Glutamatergic neuron (in vitro differentiated cells): ENCODE measurements around the gene HIVEP2. TPM values are rescaled to one million over a fixed set of nuclear protein-coding genes. Genes with fewer than 3 reads are reported as not detected.

Source experiments
- DNase-seq: peaks from one replicate; pipeline ENCODE4 v3.0.0; 2022
- H3K27ac Mint-ChIP-seq: one replicate; pipeline ENCODE4 v1.8.0; 2020; ENCODE audit warnings: mild to moderate bottlenecking, mixed read lengths, inconsistent platforms; ENCODE audit not compliant: unreplicated experiment
- H3K27me3 Mint-ChIP-seq: one replicate; pipeline ENCODE4 v1.8.0; 2020; ENCODE audit warnings: mild to moderate bottlenecking, moderate library complexity, mixed read lengths, inconsistent platforms; ENCODE audit not compliant: unreplicated experiment
- H3K36me3 Mint-ChIP-seq: one replicate; pipeline ENCODE4 v1.8.0; 2020; ENCODE audit warnings: mild to moderate bottlenecking, mixed read lengths, inconsistent platforms; ENCODE audit not compliant: unreplicated experiment
- H3K4me1 Mint-ChIP-seq: one replicate; pipeline ENCODE4 v1.8.0; 2020; ENCODE audit warnings: mild to moderate bottlenecking, low read depth, mixed read lengths, inconsistent platforms; ENCODE audit not compliant: unreplicated experiment
- H3K4me3 Mint-ChIP-seq: one replicate; pipeline ENCODE4 v1.8.0; 2020; ENCODE audit warnings: mild to moderate bottlenecking, mixed read lengths, inconsistent platforms; ENCODE audit not compliant: unreplicated experiment
- H3K9me3 Mint-ChIP-seq: one replicate; pipeline ENCODE4 v1.8.0; 2020; ENCODE audit warnings: mild to moderate bottlenecking, moderate library complexity, mixed read lengths, inconsistent platforms; ENCODE audit not compliant: unreplicated experiment
- total RNA-seq: library from RNA; stranded (reverse); fragmentation: NEBNext Ultra II Directional; extraction: Animal tissue kit (Norgen Biotek cat#: 25700); gene quantifications from one replicate; pipeline ENCODE4 v1.2.1, GENCODE V29; 2021; ENCODE audit not compliant: unreplicated experiment
- TF ChIP-seq, protein P1 (sequence below): fragments of 200-600 bp; sonication (generic); IDR thresholded peaks from one replicate; pipeline ENCODE4 v1.5.0; 2021; ENCODE audit not compliant: partially characterized antibody, unreplicated experiment

The HIVEP2 gene
- total RNA-seq, 1 donor from 2014 or later, result 2.6 TPM

DNA sequence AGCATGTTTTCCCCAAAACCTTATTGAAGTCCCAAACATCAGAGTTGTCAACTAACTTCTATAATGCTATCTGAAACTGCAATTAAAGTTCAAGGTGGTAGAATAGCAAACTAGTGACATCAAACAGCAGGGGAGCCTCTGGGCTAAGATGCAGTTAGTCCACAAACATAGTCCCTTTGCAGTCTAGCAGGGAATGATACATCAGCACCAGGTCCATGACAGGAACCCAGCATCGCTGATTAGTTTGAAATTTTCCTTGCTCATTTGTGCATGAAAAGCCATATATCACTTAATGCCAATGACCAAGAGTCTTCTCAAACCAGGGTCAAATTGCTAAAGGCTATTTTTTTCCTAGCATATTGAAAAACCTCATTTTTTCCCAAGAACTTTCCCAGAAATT, 145.3 kb downstream of the HIVEP2 start:
- no peaks in the 10 kb centered on the region for H3K27me3 Mint-ChIP-seq
- H3K27ac Mint-ChIP-seq, result no peak overlapping the region
- DNase-seq, result no peak
- TF ChIP-seq, protein P1, sequence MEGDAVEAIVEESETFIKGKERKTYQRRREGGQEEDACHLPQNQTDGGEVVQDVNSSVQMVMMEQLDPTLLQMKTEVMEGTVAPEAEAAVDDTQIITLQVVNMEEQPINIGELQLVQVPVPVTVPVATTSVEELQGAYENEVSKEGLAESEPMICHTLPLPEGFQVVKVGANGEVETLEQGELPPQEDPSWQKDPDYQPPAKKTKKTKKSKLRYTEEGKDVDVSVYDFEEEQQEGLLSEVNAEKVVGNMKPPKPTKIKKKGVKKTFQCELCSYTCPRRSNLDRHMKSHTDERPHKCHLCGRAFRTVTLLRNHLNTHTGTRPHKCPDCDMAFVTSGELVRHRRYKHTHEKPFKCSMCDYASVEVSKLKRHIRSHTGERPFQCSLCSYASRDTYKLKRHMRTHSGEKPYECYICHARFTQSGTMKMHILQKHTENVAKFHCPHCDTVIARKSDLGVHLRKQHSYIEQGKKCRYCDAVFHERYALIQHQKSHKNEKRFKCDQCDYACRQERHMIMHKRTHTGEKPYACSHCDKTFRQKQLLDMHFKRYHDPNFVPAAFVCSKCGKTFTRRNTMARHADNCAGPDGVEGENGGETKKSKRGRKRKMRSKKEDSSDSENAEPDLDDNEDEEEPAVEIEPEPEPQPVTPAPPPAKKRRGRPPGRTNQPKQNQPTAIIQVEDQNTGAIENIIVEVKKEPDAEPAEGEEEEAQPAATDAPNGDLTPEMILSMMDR, result no peak
- H3K4me1 Mint-ChIP-seq, result no peaks in the 10 kb centered on the region
- H3K9me3 Mint-ChIP-seq, result no peaks in the 10 kb centered on the region
- H3K36me3 Mint-ChIP-seq, result no peaks in the 10 kb centered on the region
- H3K4me3 Mint-ChIP-seq, result no peak overlapping the region

DNA sequence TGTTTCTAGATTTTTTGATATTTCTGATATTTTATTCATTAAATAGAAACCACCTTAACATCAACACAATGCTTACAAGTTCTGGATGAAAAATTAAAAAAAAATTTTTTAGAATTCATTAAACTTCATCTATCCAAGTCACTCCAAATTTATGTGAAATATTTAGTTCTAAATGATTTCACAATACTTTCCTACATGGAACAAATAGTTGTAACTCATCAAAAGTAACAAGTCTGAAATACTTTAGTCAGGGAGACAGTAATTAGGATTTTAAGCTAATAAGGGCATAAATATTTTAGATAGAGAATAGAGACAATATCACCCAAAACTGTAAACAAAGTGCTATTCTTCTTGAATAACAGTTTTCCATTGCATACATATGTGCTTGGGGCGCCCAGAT, 147.8 kb downstream of the HIVEP2 start:
- no peaks in the 10 kb centered on the region for H3K36me3 Mint-ChIP-seq
- no peak overlapping the region for H3K4me3 Mint-ChIP-seq
- DNase-seq, result no peak
- no peaks in the 10 kb centered on the region for H3K27me3 Mint-ChIP-seq
- no peaks in the 10 kb centered on the region for H3K9me3 Mint-ChIP-seq
- no peak overlapping the region for H3K27ac Mint-ChIP-seq
- TF ChIP-seq, protein P1, result no peak
- no peaks in the 10 kb centered on the region for H3K4me1 Mint-ChIP-seq

DNA sequence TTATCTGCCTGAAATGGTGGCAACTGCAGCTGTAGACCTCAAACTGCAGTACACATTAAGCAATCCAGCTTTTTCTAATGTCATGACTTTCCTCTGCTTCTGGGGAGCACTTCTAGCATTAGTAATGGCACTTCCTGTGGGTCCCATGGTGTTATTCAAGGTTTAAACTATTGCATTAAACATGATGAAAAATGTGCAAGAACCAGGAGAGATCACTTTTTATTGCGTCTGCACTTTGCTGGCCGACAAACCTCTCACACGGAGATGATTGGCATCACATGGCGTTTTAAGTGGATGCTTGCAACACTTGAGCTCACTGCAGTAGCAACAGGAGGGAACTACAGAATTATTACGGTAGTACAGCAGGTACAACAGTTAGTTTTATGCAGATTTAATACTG, 148.4 kb downstream of the HIVEP2 start:
- Mint-ChIP-seq H3K27me3 (no peaks in the 10 kb centered on the region), H3K4me3 (no peak overlapping the region)
- no peak for DNase-seq

DNA sequence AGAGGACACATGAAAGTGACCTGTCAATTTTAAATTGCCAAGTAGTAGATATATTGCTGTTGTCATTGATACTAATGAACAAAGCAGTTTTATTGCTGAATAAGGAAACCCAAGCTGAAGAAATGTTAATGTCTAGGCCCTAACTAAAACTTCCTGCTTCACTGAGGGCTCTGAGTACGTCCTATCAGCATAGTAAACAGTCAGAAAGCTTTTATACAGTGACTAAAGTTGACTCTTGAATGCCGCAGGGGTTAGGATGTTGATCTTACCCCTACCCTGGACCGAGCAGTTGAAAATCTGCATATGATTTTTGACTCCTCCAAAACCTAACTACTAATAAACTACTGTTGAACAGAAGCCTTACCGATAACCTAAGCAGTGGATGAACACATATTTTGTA, 149.0 kb downstream of the HIVEP2 start:
- no peaks in the 10 kb centered on the region for H3K9me3 Mint-ChIP-seq
- no peak overlapping the region for H3K4me3 Mint-ChIP-seq
- no peaks in the 10 kb centered on the region for H3K27me3 Mint-ChIP-seq
- H3K36me3 Mint-ChIP-seq, result no peaks in the 10 kb centered on the region
- no peaks in the 10 kb centered on the region for H3K4me1 Mint-ChIP-seq
- no peak overlapping the region for H3K27ac Mint-ChIP-seq
- DNase-seq, result no peak
- TF ChIP-seq, protein P1, result no peak

More for the DNA sequence above, 148.4 kb downstream of the HIVEP2 start:
- Mint-ChIP-seq H3K36me3 (no peaks in the 10 kb centered on the region), H3K27ac (no peak overlapping the region), H3K9me3 (no peaks in the 10 kb centered on the region), H3K4me1 (no peaks in the 10 kb centered on the region)
- TF ChIP-seq, protein P1, result no peak

DNA sequence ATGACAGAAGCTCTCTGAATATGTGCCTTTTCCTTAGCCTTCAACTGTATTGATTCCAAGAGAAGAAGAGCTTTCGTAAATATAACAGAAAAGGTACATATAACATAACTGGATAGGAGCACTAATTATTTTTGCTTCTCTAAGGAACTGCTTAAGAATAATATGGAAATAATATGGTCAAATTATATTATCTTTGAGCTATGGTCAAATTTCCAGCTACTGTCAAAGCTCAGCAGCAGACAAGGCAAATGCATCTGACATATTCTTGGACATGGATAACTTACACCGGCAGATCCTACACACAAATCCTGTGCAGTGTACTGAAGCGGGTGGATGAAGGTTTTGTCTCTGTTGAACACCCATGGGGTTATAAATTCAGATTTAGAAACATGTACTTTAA, 150.6 kb downstream of the HIVEP2 start:
- no peaks in the 10 kb centered on the region for H3K27me3 Mint-ChIP-seq
- TF ChIP-seq, protein P1, result no peak

More for the DNA sequence above, 150.6 kb downstream of the HIVEP2 start:
- no peak for DNase-seq
- no peak overlapping the region for H3K4me3 Mint-ChIP-seq
- no peaks in the 10 kb centered on the region for H3K9me3 Mint-ChIP-seq
- no peaks in the 10 kb centered on the region for H3K4me1 Mint-ChIP-seq
- H3K27ac Mint-ChIP-seq, result no peak overlapping the region
- H3K36me3 Mint-ChIP-seq, result no peaks in the 10 kb centered on the region
